HG03558 (cell line): ENCODE results near the gene BEST3.
"Not testable (repeated sequence)": the region's sequence is repeated elsewhere in the genome, so short reads cannot be mapped to it uniquely, and the experiment has no call there.

Experiments
- ATAC-seq: cut with Tn5 transposase; IDR thresholded peaks from one replicate; pipeline ENCODE4 v1.9.1; 2021; ENCODE audit warnings: moderate number of reproducible peaks; ENCODE audit not compliant: unreplicated experiment; ENCODE audit errors: extremely low read depth

BEST3 gene

GRCh38 chr12:69610126-69610525 lies 89.0 kb downstream of the BEST3 start:
- ATAC-seq = no peak

GRCh38 chr12:69608114-69608513 lies 91.0 kb downstream of the BEST3 start:
- no peak for ATAC-seq

- not testable (repeated sequence) for ATAC-seq
Measured at GRCh38 chr12:69604275-69604674, 94.8 kb downstream of the BEST3 start.
